HepG2 (cell line): Measurements from ENCODE around the gene ANKRD39. TPM values are rescaled to one million over a fixed set of nuclear protein-coding genes. Genes with fewer than 3 reads are reported as not detected.
A peak's percentile ranks its signal among the peaks of the same experiment; 100 is the strongest.

Experiments
- DPF2 ChIP-seq: sonication (generic); formaldehyde crosslinking; IDR thresholded peaks from 2 replicates; pipeline ENCODE4 v1.4.0; 2020; ENCODE audit warnings: mild to moderate bottlenecking, low read depth, missing genetic modification reagents, borderline replicate concordance
- ETS1 ChIP-seq: sonication (generic); formaldehyde crosslinking; IDR thresholded peaks from 2 replicates; pipeline ENCODE4 v1.4.0; 2020; ENCODE audit warnings: missing genetic modification reagents
- FOXO4 ChIP-seq: sonication (generic); formaldehyde crosslinking; conservative IDR thresholded peaks from 2 replicates; pipeline ENCODE4 v1.8.1; 2023; ENCODE audit warnings: missing genetic modification reagents
- GLMP ChIP-seq: sonication (generic); formaldehyde crosslinking; IDR thresholded peaks from 2 replicates; pipeline ENCODE4 v1.9.0; 2021; ENCODE audit warnings: missing genetic modification reagents, mild to moderate bottlenecking, borderline replicate concordance
- HDAC2 ChIP-seq: sonication (generic); formaldehyde crosslinking; IDR thresholded peaks from 2 replicates; pipeline ENCODE4 v1.4.0; 2020; ENCODE audit warnings: missing genetic modification reagents
- ISX ChIP-seq: sonication (generic); formaldehyde crosslinking; conservative IDR thresholded peaks from 2 replicates; pipeline ENCODE4 v1.5.0; 2020; ENCODE audit warnings: missing genetic modification reagents
- KLF13 ChIP-seq: sonication (generic); formaldehyde crosslinking; IDR thresholded peaks from 2 replicates; pipeline ENCODE4 v1.4.0; 2020; ENCODE audit warnings: mild to moderate bottlenecking, missing genetic modification reagents
- KLF6 ChIP-seq: IDR thresholded peaks from 2 replicates; pipeline ENCODE4 v1.8.0; 2016; ENCODE audit warnings: missing biosample characterization, missing genetic modification reagents
- MED1 ChIP-seq: sonication (generic); formaldehyde crosslinking; IDR thresholded peaks from 2 replicates; pipeline ENCODE4 v1.4.0; 2020; ENCODE audit warnings: missing genetic modification reagents
- PAWR ChIP-seq: sonication (generic); formaldehyde crosslinking; IDR thresholded peaks from 2 replicates; pipeline ENCODE4 v1.4.0; 2020; ENCODE audit warnings: missing genetic modification reagents, mild to moderate bottlenecking, borderline replicate concordance
- PHF8 ChIP-seq: sonication (generic); formaldehyde crosslinking; IDR thresholded peaks from 2 replicates; pipeline ENCODE4 v1.5.0; 2020; ENCODE audit warnings: missing genetic modification reagents
- RBM22 ChIP-seq: fragments of 200-400 bp; formaldehyde crosslinking; optimal IDR thresholded peaks from 2 replicates; pipeline ENCODE3; 2017; ENCODE audit warnings: mild to moderate bottlenecking, low read length, moderate library complexity
- TBX2 ChIP-seq: sonication (generic); formaldehyde crosslinking; IDR thresholded peaks from 2 replicates; pipeline ENCODE4 v1.5.0; 2020; ENCODE audit warnings: missing genetic modification reagents, mild to moderate bottlenecking, borderline replicate concordance
- TMF1 ChIP-seq: sonication (generic); formaldehyde crosslinking; IDR thresholded peaks from 2 replicates; pipeline ENCODE4 v1.8.1; 2022; ENCODE audit warnings: low read depth, missing genetic modification reagents
- TRIM24 ChIP-seq: sonication (generic); formaldehyde crosslinking; IDR thresholded peaks from 2 replicates; pipeline ENCODE4 v1.8.0; 2022; ENCODE audit warnings: mild to moderate bottlenecking, missing genetic modification reagents
- ZNF225 ChIP-seq: sonication (generic); formaldehyde crosslinking; IDR thresholded peaks from 2 replicates; pipeline ENCODE4 v1.4.0; 2020; ENCODE audit warnings: mild to moderate bottlenecking, missing genetic modification reagents
- ZNF30 ChIP-seq: sonication (generic); formaldehyde crosslinking; IDR thresholded peaks from 2 replicates; pipeline ENCODE4 v1.5.0; 2020; ENCODE audit warnings: mild to moderate bottlenecking, missing genetic modification reagents
- ZNF350 ChIP-seq: sonication (generic); formaldehyde crosslinking; IDR thresholded peaks from 2 replicates; pipeline ENCODE4 v1.4.0; 2020; ENCODE audit warnings: mild to moderate bottlenecking, low read depth, missing genetic modification reagents, borderline replicate concordance
- ZNF414 ChIP-seq: sonication (generic); formaldehyde crosslinking; IDR thresholded peaks from 2 replicates; pipeline ENCODE4 v1.5.0; 2020; ENCODE audit warnings: missing genetic modification reagents
- ZNF713 ChIP-seq: sonication (generic); formaldehyde crosslinking; IDR thresholded peaks from 2 replicates; pipeline ENCODE4 v1.4.0; 2020; ENCODE audit warnings: mild to moderate bottlenecking, missing genetic modification reagents
- ZSCAN29 ChIP-seq: sonication (generic); formaldehyde crosslinking; conservative IDR thresholded peaks from 2 replicates; pipeline ENCODE4 v1.4.0; 2020; ENCODE audit warnings: mild to moderate bottlenecking, missing genetic modification reagents
- polyA plus RNA-seq, 8 experiments: library from polyadenylated mRNA; depleted of rRNA in 3 of 8; stranded (reverse) in 7 of 8; unstranded in 1 of 8; fragments of >200 nt; fragmentation: Illumina TruSeq in 4 of 8; extraction: Trizol in 4 of 8; gene quantifications; 2 replicates each; pipeline versions ENCODE4 v1.2.1 to v1.2.3, GENCODE V29; 2011 to 2016; ENCODE audit warnings: low read depth in 4 of 8, missing spikeins in 1 of 8, mixed read lengths in 1 of 8; ENCODE audit not compliant: insufficient read depth in 1 of 8
- total RNA-seq, 5 experiments: library from RNA; depleted of rRNA; stranded (reverse); fragments of >200 nt; fragmentation: Illumina TruSeq; extraction: Trizol; gene quantifications; 2 replicates each; pipeline ENCODE4 v1.2.3, GENCODE V29; 2016; ENCODE audit warnings: low read depth in 1 of 5

The ANKRD39 gene
- total and polyA plus RNA-seq, 2 of the 13 experiments (the other 11 are each of a cell fraction or from before 2014, with no cell fraction given), result 23.2 to 24.8 TPM

- peak; percentile 61; the same call in 1 of the 2 replicates for TF ChIP-seq HDAC2 (CRISPR knock-in tag)
- peak; percentile 89 for TF ChIP-seq KLF6 (CRISPR knock-in tag)
- TF ChIP-seq ZNF713 (CRISPR knock-in tag), result no peak; the same call in 1 of the 2 replicates
- TF ChIP-seq ISX (CRISPR knock-in tag), result 0 out of 2 replicates have a peak, but pooled peaks have one; percentile 37
- TF ChIP-seq ZNF225 (CRISPR knock-in tag), result peak; percentile 81
- TF ChIP-seq FOXO4, result no peak
- peak; percentile 81; the same call in 1 of the 2 replicates for TF ChIP-seq TMF1 (CRISPR knock-in tag)
- no peak for TF ChIP-seq RBM22
- TF ChIP-seq ZSCAN29, result peak; percentile 42; the same call in 1 of the 2 replicates
- TF ChIP-seq GLMP, result no peak; the same call in 1 of the 2 replicates
- no peak for TF ChIP-seq ETS1 (CRISPR knock-in tag)
- TF ChIP-seq KLF13 (CRISPR knock-in tag), result peak; percentile 57; the same call in 1 of the 2 replicates
- TF ChIP-seq ZNF350 (CRISPR knock-in tag), result no peak; the same call in 1 of the 2 replicates
- TF ChIP-seq DPF2 (CRISPR knock-in tag), result peak; percentile 50; the same call in 1 of the 2 replicates
- TF ChIP-seq ZNF30 (CRISPR knock-in tag), result no peak
- peak; percentile 99 for TF ChIP-seq PHF8 (CRISPR knock-in tag)
- 0 out of 2 replicates have a peak, but pooled peaks have one; percentile 43 for TF ChIP-seq PAWR (CRISPR knock-in tag)
- peak; percentile 82 for TF ChIP-seq TBX2 (CRISPR knock-in tag)
- TF ChIP-seq MED1 (CRISPR knock-in tag), result peak; percentile 84
- TF ChIP-seq TRIM24 (CRISPR knock-in tag), result no peak
- peak; percentile 43; the same call in 1 of the 2 replicates for TF ChIP-seq ZNF414 (CRISPR knock-in tag)
Measured at GRCh38 chr2:96857667-96858372, at the start of gene ANKRD39 (continued).
